H1 (cell line): ENCODE results near the gene FLT4. TPM values are rescaled to one million over a fixed set of nuclear protein-coding genes. Genes with fewer than 3 reads are reported as not detected.

Experiments used
- BCL11A ChIP-seq, 2 experiments: IDR thresholded peaks; one replicate each; pipeline ENCODE4 v1.6.1; 2011; ENCODE audit warnings: low read depth in 2 of 2, low read length in 2 of 2, mild to moderate bottlenecking in 2 of 2
- EGR1 ChIP-seq: IDR thresholded peaks from 2 replicates; pipeline ENCODE4 v1.6.1; 2011; ENCODE audit warnings: low read depth, low read length, borderline replicate concordance
- JUN ChIP-seq: IDR thresholded peaks from 2 replicates; pipeline ENCODE4 v1.6.1; 2011; ENCODE audit warnings: low read depth, mild to moderate bottlenecking, improper control_type of control experiment, low read length
- KDM4A ChIP-seq: IDR thresholded peaks from one replicate; pipeline ENCODE4 v1.7.1; 2012; ENCODE audit warnings: low read depth, mild to moderate bottlenecking, moderate library complexity, low read length, inconsistent platforms; ENCODE audit not compliant: severe bottlenecking
- NANOG ChIP-seq: IDR thresholded peaks from 2 replicates; pipeline ENCODE4 v1.6.1; 2011; ENCODE audit warnings: low read length, low read depth, mild to moderate bottlenecking, inconsistent platforms; ENCODE audit not compliant: insufficient read depth, poor library complexity, severe bottlenecking
- PHF8 ChIP-seq: fragments of 200-600 bp; sonication (generic); conservative IDR thresholded peaks from 2 replicates; pipeline ENCODE4 v1.7.1; 2012; ENCODE audit warnings: low read depth, mild to moderate bottlenecking, inconsistent platforms, low read length, moderate library complexity
- RXRA ChIP-seq: IDR thresholded peaks from 2 replicates; pipeline ENCODE4 v1.6.1; 2011; ENCODE audit warnings: low read depth, mild to moderate bottlenecking, low read length, moderate library complexity; ENCODE audit not compliant: insufficient read depth
- SP2 ChIP-seq: IDR thresholded peaks from 2 replicates; pipeline ENCODE4 v1.6.1; 2012; ENCODE audit warnings: mild to moderate bottlenecking, low read length, inconsistent platforms
- TAF1 ChIP-seq: IDR thresholded peaks from 2 replicates; pipeline ENCODE4 v1.6.1; 2011; ENCODE audit warnings: mild to moderate bottlenecking, low read depth, low read length
- YY1 ChIP-seq: IDR thresholded peaks from 2 replicates; pipeline ENCODE4 v1.6.1; 2011; ENCODE audit warnings: low read depth, mild to moderate bottlenecking, low read length
- polyA plus RNA-seq, 7 experiments: library from polyadenylated mRNA; depleted of rRNA in 3 of 7; stranded (reverse) in 5 of 7; unstranded in 2 of 7; fragments of >200 nt in 5 of 7; fragments of 200-250 nt in 2 of 7; gene quantifications; 1 replicate in 5 of 7; 2 replicates in 1 of 7; 4 replicates in 1 of 7; pipeline versions ENCODE4 v1.2.1 to v1.2.3, GENCODE V29; 2011 to 2013; ENCODE audit warnings: missing spikeins in 2 of 7, mixed read lengths in 2 of 7
- total RNA-seq: library from RNA; stranded (reverse); fragmentation: NEBNext Ultra II Directional; extraction: Animal tissue kit (Norgen Biotek cat#: 25700); gene quantifications from 2 replicates; pipeline ENCODE4 v1.2.1, GENCODE V29; 2021
- TF ChIP-seq, protein P1 (sequence below): IDR thresholded peaks from 2 replicates; pipeline ENCODE4 v1.6.1; 2011; ENCODE audit warnings: low read length, improper control_type of control experiment
- TF ChIP-seq, protein P2 (sequence below): IDR thresholded peaks from 2 replicates; pipeline ENCODE4 v1.6.1; 2012; ENCODE audit warnings: low read length, inconsistent platforms

Gene FLT4
- total and polyA plus RNA-seq, 2 of the 8 experiments (the other 6 are each of a cell fraction or from before 2014, with no cell fraction given): 6.5 to 7.7 TPM

DNA sequence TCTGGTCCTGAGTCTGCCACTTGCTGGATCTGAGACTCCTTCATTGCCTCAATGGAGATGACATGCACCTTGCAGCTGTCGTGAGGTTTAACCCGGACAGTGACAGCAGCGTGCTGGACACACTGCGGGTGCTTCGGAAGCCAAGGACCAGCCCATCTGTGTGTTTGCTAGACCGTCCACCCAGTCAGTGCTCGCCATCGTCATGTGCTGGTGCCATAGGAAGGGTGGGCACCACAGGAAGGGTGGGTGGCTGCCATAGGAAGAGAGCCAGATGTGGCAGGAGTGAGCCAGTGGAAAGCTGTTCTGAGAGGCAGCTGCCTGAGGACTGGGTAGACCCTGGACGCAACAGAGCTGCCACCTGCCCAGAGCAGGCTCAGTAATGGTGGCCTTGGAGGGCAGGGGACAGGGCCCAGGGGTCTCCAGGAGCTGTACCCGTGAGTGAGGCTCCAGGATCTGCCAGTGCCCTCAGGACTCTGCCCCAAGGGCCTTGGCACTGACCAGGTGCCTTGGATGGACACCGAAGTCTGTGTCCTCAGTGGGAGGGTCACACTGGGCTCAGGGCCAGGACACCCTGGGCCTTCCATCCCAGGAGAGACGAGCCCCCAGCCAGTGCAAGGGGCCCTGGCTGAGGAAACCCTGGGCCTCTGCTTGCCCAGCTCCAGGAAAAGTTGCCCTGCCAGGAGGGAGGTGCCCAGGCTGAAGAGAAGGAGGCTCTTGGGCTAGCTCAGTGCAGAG is 21.8 kb downstream of the FLT4 start (continued):
- TF ChIP-seq, protein P1, sequence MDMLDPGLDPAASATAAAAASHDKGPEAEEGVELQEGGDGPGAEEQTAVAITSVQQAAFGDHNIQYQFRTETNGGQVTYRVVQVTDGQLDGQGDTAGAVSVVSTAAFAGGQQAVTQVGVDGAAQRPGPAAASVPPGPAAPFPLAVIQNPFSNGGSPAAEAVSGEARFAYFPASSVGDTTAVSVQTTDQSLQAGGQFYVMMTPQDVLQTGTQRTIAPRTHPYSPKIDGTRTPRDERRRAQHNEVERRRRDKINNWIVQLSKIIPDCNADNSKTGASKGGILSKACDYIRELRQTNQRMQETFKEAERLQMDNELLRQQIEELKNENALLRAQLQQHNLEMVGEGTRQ: no peak
- TF ChIP-seq KDM4A: no peak
- no peak for TF ChIP-seq YY1
- no peak for TF ChIP-seq JUN
- TF ChIP-seq RXRA: no peak
- TF ChIP-seq BCL11A (IDR thresholded peaks at IDR 0.05; ENCODE audit: low read depth in 2 of 2, low read length in 2 of 2): no peak
- TF ChIP-seq SP2: no peak
- TF ChIP-seq NANOG: no peak
- no peak for TF ChIP-seq EGR1
- TF ChIP-seq, protein P2, sequence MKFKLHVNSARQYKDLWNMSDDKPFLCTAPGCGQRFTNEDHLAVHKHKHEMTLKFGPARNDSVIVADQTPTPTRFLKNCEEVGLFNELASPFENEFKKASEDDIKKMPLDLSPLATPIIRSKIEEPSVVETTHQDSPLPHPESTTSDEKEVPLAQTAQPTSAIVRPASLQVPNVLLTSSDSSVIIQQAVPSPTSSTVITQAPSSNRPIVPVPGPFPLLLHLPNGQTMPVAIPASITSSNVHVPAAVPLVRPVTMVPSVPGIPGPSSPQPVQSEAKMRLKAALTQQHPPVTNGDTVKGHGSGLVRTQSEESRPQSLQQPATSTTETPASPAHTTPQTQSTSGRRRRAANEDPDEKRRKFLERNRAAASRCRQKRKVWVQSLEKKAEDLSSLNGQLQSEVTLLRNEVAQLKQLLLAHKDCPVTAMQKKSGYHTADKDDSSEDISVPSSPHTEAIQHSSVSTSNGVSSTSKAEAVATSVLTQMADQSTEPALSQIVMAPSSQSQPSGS: no peak
- no peak for TF ChIP-seq TAF1
- TF ChIP-seq PHF8: no peak
- TF ChIP-seq, all 59 proteins: peak for 0
